H1 (cell line): ENCODE results near the gene ZNF615. TPM values are rescaled to one million over a fixed set of nuclear protein-coding genes. Genes with fewer than 3 reads are reported as not detected.
A peak's percentile ranks its signal among the peaks of the same experiment; 100 is the strongest.

Experiments used
- CTCF ChIA-PET: fragments of 300-600 bp; sonication (Branson Sonifier 250); formaldehyde crosslinking; loops from one replicate; lab custom pipeline; 2021; ENCODE audit not compliant: partially characterized antibody; lab: Charles Lee
- POLR2A ChIA-PET: fragments of 300-600 bp; sonication (Branson Sonifier 250); formaldehyde crosslinking; loops from one replicate; lab custom pipeline; 2021; ENCODE audit warnings: inconsistent platforms; ENCODE audit not compliant: partially characterized antibody; lab: Charles Lee
- DNase-seq, 2 experiments: peaks; one replicate each; pipeline versions ENCODE4 v3.0.0 to v3.0.0-alpha.2; 2010 to 2022; ENCODE audit warnings: low spot score in 2 of 2, low read depth in 1 of 2, mixed read lengths in 1 of 2
- FAIRE-seq: peaks from 2 replicates; lab custom pipeline; 2011; peaks lifted over from hg19 to GRCh38; lab: Jason Lieb, UNC
- H2AFZ ChIP-seq: 2 replicates; pipeline ENCODE4 v1.8.1; 2012; ENCODE audit warnings: low read length, inconsistent platforms
- H2AK5ac ChIP-seq: 2 replicates; pipeline ENCODE4 v1.6.1; 2013; ENCODE audit warnings: low read depth, low read length
- H2BK120ac ChIP-seq: replicated peaks from 2 replicates; pipeline ENCODE3; 2013; ENCODE audit warnings: low read depth, low read length, inconsistent platforms
- H2BK12ac ChIP-seq: 2 replicates; pipeline ENCODE4 v1.6.1; 2013; ENCODE audit warnings: low read depth, low read length
- H2BK15ac ChIP-seq: 2 replicates; pipeline ENCODE4 v1.6.1; 2013; ENCODE audit warnings: low read length
- H2BK20ac ChIP-seq: 2 replicates; pipeline ENCODE4 v1.6.1; 2013; ENCODE audit warnings: low read length
- H2BK5ac ChIP-seq: 2 replicates; pipeline ENCODE4 v1.6.1; 2013; ENCODE audit warnings: low read depth, low read length
- H3K14ac ChIP-seq: 2 replicates; pipeline ENCODE4 v1.6.1; 2013; ENCODE audit warnings: inconsistent platforms; ENCODE audit not compliant: insufficient read length
- H3K18ac ChIP-seq: 2 replicates; pipeline ENCODE4 v1.6.1; 2013; ENCODE audit warnings: low read length; ENCODE audit errors: extremely low read depth
- H3K23ac ChIP-seq: 2 replicates; pipeline ENCODE4 v1.6.1; 2013; ENCODE audit warnings: inconsistent platforms; ENCODE audit not compliant: insufficient read length
- H3K23me2 ChIP-seq: 2 replicates; pipeline ENCODE4 v1.6.1; 2013; ENCODE audit warnings: low read depth, low read length
- H3K27ac ChIP-seq: 2 replicates; pipeline ENCODE4 v1.6.1; 2011; ENCODE audit warnings: low read depth, low read length, inconsistent platforms
- H3K27me3 ChIP-seq, 4 experiments: replicated peaks in 1 of 4; 1 replicate in 1 of 4; 2 replicates in 3 of 4; pipeline versions ENCODE4 v1.6.1 to v1.8.1; 2011 to 2013; ENCODE audit warnings: low read length in 3 of 4, mild to moderate bottlenecking in 3 of 4, inconsistent platforms in 2 of 4, mixed read lengths in 2 of 4, moderate library complexity in 1 of 4; ENCODE audit not compliant: control insufficient read depth in 3 of 4, insufficient read depth in 3 of 4; ENCODE audit errors: extremely low read depth in 1 of 4
- H3K36me3 ChIP-seq, 4 experiments: 2 replicates each; pipeline versions ENCODE4 v1.6.1 to v1.8.1; 2011 to 2013; ENCODE audit warnings: mild to moderate bottlenecking in 4 of 4, low read length in 3 of 4, moderate library complexity in 2 of 4, control low read depth in 1 of 4, inconsistent platforms in 1 of 4; ENCODE audit not compliant: insufficient read depth in 4 of 4, control insufficient read depth in 2 of 4
- H3K4ac ChIP-seq: replicated peaks from 2 replicates; pipeline ENCODE3; 2013; ENCODE audit warnings: low read length, low read depth, mixed read lengths, inconsistent platforms; ENCODE audit not compliant: insufficient read length
- H3K4me1 ChIP-seq, 4 experiments: replicated peaks in 1 of 4; 1 replicate in 1 of 4; 2 replicates in 3 of 4; pipeline versions ENCODE4 v1.6.1 to v1.8.1; 2011 to 2013; ENCODE audit warnings: low read length in 3 of 4, inconsistent platforms in 2 of 4, mixed read lengths in 1 of 4; ENCODE audit not compliant: insufficient read depth in 4 of 4, control insufficient read depth in 3 of 4
- H3K4me2 ChIP-seq, 2 experiments: 2 replicates each; pipeline versions ENCODE4 v1.6.1 to v1.8.1; 2011 to 2013; ENCODE audit warnings: low read depth in 2 of 2, low read length in 2 of 2, control low read depth in 1 of 2, inconsistent platforms in 1 of 2, mild to moderate bottlenecking in 1 of 2; ENCODE audit not compliant: insufficient read depth in 1 of 2
- H3K4me3 ChIP-seq, 4 experiments: fragments of 200-600, 300-600 bp in 1 of 4; sonication (generic), shearing (Covaris generic), sonication (Bioruptor Twin) in 1 of 4; 2 replicates each; pipeline versions ENCODE4 v1.5.1 to v1.8.1; 2011 to 2016; ENCODE audit warnings: low read length in 4 of 4, low read depth in 3 of 4, control low read depth in 2 of 4, inconsistent platforms in 2 of 4, mild to moderate bottlenecking in 2 of 4, mixed read lengths in 1 of 4, moderate library complexity in 1 of 4; ENCODE audit not compliant: insufficient read depth in 2 of 4; ENCODE audit errors: extremely low read depth in 1 of 4
- H3K56ac ChIP-seq: replicated peaks from 2 replicates; pipeline ENCODE3; 2013; ENCODE audit warnings: low read depth, mild to moderate bottlenecking, mixed read lengths, low read length, inconsistent platforms; ENCODE audit not compliant: insufficient read length
- H3K79me1 ChIP-seq: 2 replicates; pipeline ENCODE4 v1.6.1; 2013; ENCODE audit warnings: low read depth, low read length, control low read depth
- H3K79me2 ChIP-seq, 2 experiments: 2 replicates each; pipeline versions ENCODE4 v1.6.1 to v1.8.1; 2012 to 2013; ENCODE audit warnings: low read length in 2 of 2, mild to moderate bottlenecking in 2 of 2, inconsistent platforms in 1 of 2; ENCODE audit not compliant: insufficient read depth in 2 of 2, control insufficient read depth in 1 of 2
- H3K9ac ChIP-seq, 4 experiments: replicated peaks in 1 of 4; 1 replicate in 1 of 4; 2 replicates in 3 of 4; pipeline versions ENCODE4 v1.6.1 to v1.8.1; 2011 to 2013; ENCODE audit warnings: low read depth in 3 of 4, low read length in 3 of 4, control low read depth in 2 of 4, mild to moderate bottlenecking in 2 of 4, moderate library complexity in 2 of 4, inconsistent platforms in 1 of 4; ENCODE audit errors: extremely low read depth in 1 of 4
- H3K9me3 ChIP-seq, 2 experiments: 2 replicates each; pipeline versions ENCODE4 v1.6.1 to v1.8.1; 2012 to 2013; ENCODE audit warnings: mild to moderate bottlenecking in 2 of 2, moderate library complexity in 2 of 2, control low read depth in 1 of 2, inconsistent platforms in 1 of 2, low read depth in 1 of 2, low read length in 1 of 2, mixed read lengths in 1 of 2; ENCODE audit not compliant: insufficient read depth in 2 of 2
- H4K20me1 ChIP-seq, 2 experiments: replicated peaks in 1 of 2; 2 replicates each; pipeline versions ENCODE3 to v1.8.1; 2011 to 2013; ENCODE audit warnings: inconsistent platforms in 2 of 2, low read length in 2 of 2, mild to moderate bottlenecking in 1 of 2; ENCODE audit not compliant: insufficient read depth in 2 of 2, control insufficient read depth in 1 of 2
- H4K5ac ChIP-seq: 2 replicates; pipeline ENCODE4 v1.6.1; 2013; ENCODE audit warnings: low read length, low read depth, mixed read lengths, inconsistent platforms; ENCODE audit not compliant: insufficient read length
- H4K8ac ChIP-seq: 2 replicates; pipeline ENCODE4 v1.8.0; 2013; ENCODE audit warnings: mild to moderate bottlenecking, moderate library complexity, low read length, inconsistent platforms; ENCODE audit not compliant: insufficient read depth; ENCODE audit errors: extremely low read depth
- H4K91ac ChIP-seq: replicated peaks from 2 replicates; pipeline ENCODE3; 2013; ENCODE audit warnings: low read length, mixed read lengths, inconsistent platforms; ENCODE audit not compliant: insufficient read length
- CTBP2 ChIP-seq: IDR thresholded peaks from 2 replicates; pipeline ENCODE4 v1.7.0; 2011; ENCODE audit warnings: borderline replicate concordance, mild to moderate bottlenecking, moderate library complexity, mixed read lengths, low read length; ENCODE audit not compliant: insufficient read depth, insufficient read length
- FOSL1 ChIP-seq: IDR thresholded peaks from 2 replicates; pipeline ENCODE4 v1.6.1; 2011; ENCODE audit warnings: mild to moderate bottlenecking, low read depth, low read length, moderate library complexity; ENCODE audit not compliant: insufficient read depth
- SRF ChIP-seq: IDR thresholded peaks from 2 replicates; pipeline ENCODE4 v1.6.1; 2011; ENCODE audit warnings: mild to moderate bottlenecking, low read depth, low read length, moderate library complexity
- USF2 ChIP-seq: IDR thresholded peaks from 2 replicates; pipeline ENCODE4 v1.6.1; 2011; ENCODE audit warnings: low read length, improper control_type of control experiment
- YY1 ChIP-seq: IDR thresholded peaks from 2 replicates; pipeline ENCODE4 v1.6.1; 2011; ENCODE audit warnings: low read depth, mild to moderate bottlenecking, low read length
- WGBS, 2 experiments: shearing (Covaris generic) in 1 of 2; methylation state at CpG; one replicate each; pipeline versions ENCODE4 v1.1.6 to v1.1.7; 2013 to 2015; ENCODE audit warnings: low lambda C conversion rate in 2 of 2, mixed read lengths in 2 of 2, inconsistent platforms in 1 of 2, low coverage in 1 of 2, missing lambda C conversion rate in 1 of 2; ENCODE audit not compliant: insufficient replicate concordance in 2 of 2, insufficient coverage in 1 of 2, insufficient read length in 1 of 2; ENCODE audit errors: extremely low coverage in 1 of 2, missing lambda C conversion rate in 1 of 2; 5-methylcytosine and 5-hydroxymethylcytosine counted together
- polyA plus RNA-seq, 7 experiments: library from polyadenylated mRNA; depleted of rRNA in 3 of 7; stranded (reverse) in 5 of 7; unstranded in 2 of 7; fragments of >200 nt in 5 of 7; fragments of 200-250 nt in 2 of 7; gene quantifications; 1 replicate in 5 of 7; 2 replicates in 1 of 7; 4 replicates in 1 of 7; pipeline versions ENCODE4 v1.2.1 to v1.2.3, GENCODE V29; 2011 to 2013; ENCODE audit warnings: missing spikeins in 2 of 7, mixed read lengths in 2 of 7
- total RNA-seq: library from RNA; stranded (reverse); fragmentation: NEBNext Ultra II Directional; extraction: Animal tissue kit (Norgen Biotek cat#: 25700); gene quantifications from 2 replicates; pipeline ENCODE4 v1.2.1, GENCODE V29; 2021

The ZNF615 gene
- total and polyA plus RNA-seq, 2 of the 8 experiments (the other 6 are each of a cell fraction or from before 2014, with no cell fraction given), result 2.8 to 7.5 TPM

- peak overlapping the region; percentile 72 to 86 for H3K4me2 ChIP-seq
- H3K56ac ChIP-seq, result peak overlapping the region; percentile 67
- 3% methylated on average over 9 of the region's 9 CpGs; no CpG with 5 or more reads in 1 of the 2 experiments for WGBS, 2 experiments
- H2AK5ac ChIP-seq, result no peak overlapping the region
- TF ChIP-seq SRF (no peak), YY1 (0 out of 2 replicates have a peak, but pooled peaks have one; percentile 17), FOSL1 (no peak), CTBP2 (no peak), USF2 (no peak)
- peak overlapping the region; percentile 38 for H2BK120ac ChIP-seq
- no peak for FAIRE-seq
- H3K9ac ChIP-seq, result peak overlapping the region in 3 of 4 experiments; percentile 81 to 89 (median 89); a peak in 6 of 7 replicates
- peaks cover 0 to 13% (median under 1%) of the 10 kb centered on the region in 4 experiments; a peak in 2 of 8 replicates for H3K36me3 ChIP-seq
- no peak overlapping the region for H2BK20ac ChIP-seq
- 0 out of 2 replicates have a peak overlapping the region, but pooled peaks have one; percentile 16 for H2BK15ac ChIP-seq
- ChIA-PET POLR2A (interaction anchor here (1.1 to 1.5 kb wide), 4 partner anchors 21 to 104 kb away, joined by 3 to 8 read pairs (median 3); partner anchors contain the start of genes ZNF432 and ZNF614), CTCF (no interaction called here)
- no peak overlapping the region for H3K4ac ChIP-seq
- H3K79me2 ChIP-seq, result peaks cover 0 to 22% of the 10 kb centered on the region in 2 experiments; a peak in 2 of 4 replicates
- no peak overlapping the region for H4K8ac ChIP-seq
- no peak overlapping the region for H3K27ac ChIP-seq
- no peak overlapping the region for H4K91ac ChIP-seq
- H3K4me1 ChIP-seq, result no peaks in the 10 kb centered on the region
- H3K9me3 ChIP-seq, result peaks cover 0 to 3% of the 10 kb centered on the region in 2 experiments; a peak in 1 of 4 replicates
- H3K79me1 ChIP-seq, result no peaks in the 10 kb centered on the region
- no peak overlapping the region for H4K5ac ChIP-seq
- no peaks in the 10 kb centered on the region for H4K20me1 ChIP-seq
- H3K14ac ChIP-seq, result no peak overlapping the region
- peak overlapping the region; percentile 94 to 99 (median 98) for H3K4me3 ChIP-seq
- H2BK5ac ChIP-seq, result peak overlapping the region; percentile 89
- H3K23ac ChIP-seq, result no peak overlapping the region
- peak overlapping the region; percentile 90 for H2AFZ ChIP-seq
- peaks cover 6% of the 10 kb centered on the region; the same call in 1 of the 2 replicates for H3K23me2 ChIP-seq
- H2BK12ac ChIP-seq, result 0 out of 2 replicates have a peak overlapping the region, but pooled peaks have one; percentile 60
- DNase-seq, result no peak
- no peaks in the 10 kb centered on the region for H3K27me3 ChIP-seq
- H3K18ac ChIP-seq, result no peak overlapping the region
Observed at GRCh38 chr19:52007451-52007805, 583 bp downstream of the ZNF615 start.
